ENCODE results near the gene ADD1. TPM values are rescaled to one million over a fixed set of nuclear protein-coding genes. Genes with fewer than 3 reads are reported as not detected.

Gene ADD1
- total and polyA plus RNA-seq, 2 donors, result 224 to 277 TPM

- no peak overlapping the region for H3K4me3 ChIP-seq (ENCODE audit: low read depth, low read length)
- H3K36me3 ChIP-seq (ENCODE audit: insufficient read depth), result peaks cover 5% of the 10 kb centered on the region
- no peak overlapping the region for H3K27ac ChIP-seq (ENCODE audit: low read depth)
- peaks cover 2% of the 10 kb centered on the region for H3K4me1 ChIP-seq (ENCODE audit: insufficient read depth)
- no peak for DNase-seq (ENCODE audit: extremely low spot score)
- WGBS, result 93% methylated on average over 23 of the region's 23 CpGs
Observed at GRCh38 chr4:2822461-2823300, 21.0 kb upstream of the ADD1 start.

DNA sequence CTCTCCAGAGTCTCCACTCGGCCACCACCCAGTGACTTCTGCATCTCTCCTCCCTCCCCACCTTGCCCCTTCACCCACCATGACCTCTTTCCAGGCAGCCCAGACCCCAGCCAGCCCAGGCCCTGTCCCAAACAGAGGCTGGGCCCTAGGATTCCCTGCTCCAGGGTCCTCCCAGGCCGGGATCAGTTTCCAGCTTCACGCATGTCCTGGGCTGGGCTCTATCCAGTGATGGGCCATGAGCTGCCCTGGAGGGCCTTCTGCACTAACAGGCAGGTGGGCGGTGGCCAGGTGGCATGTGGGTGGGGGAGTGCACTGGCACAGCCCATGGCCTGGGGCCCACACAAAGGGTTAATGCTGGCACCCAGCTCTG, 20.4 kb upstream of the ADD1 start:
- no peak overlapping the region for H3K4me3 ChIP-seq (ENCODE audit: low read depth, low read length)
- no peak for DNase-seq (ENCODE audit: extremely low spot score)
- H3K36me3 ChIP-seq (ENCODE audit: insufficient read depth), result peaks cover 5% of the 10 kb centered on the region
- no peak overlapping the region for H3K27ac ChIP-seq (ENCODE audit: low read depth)
- no peaks in the 10 kb centered on the region for H3K4me1 ChIP-seq (ENCODE audit: insufficient read depth)
- 90% methylated on average over 4 of the region's 4 CpGs for WGBS

DNA sequence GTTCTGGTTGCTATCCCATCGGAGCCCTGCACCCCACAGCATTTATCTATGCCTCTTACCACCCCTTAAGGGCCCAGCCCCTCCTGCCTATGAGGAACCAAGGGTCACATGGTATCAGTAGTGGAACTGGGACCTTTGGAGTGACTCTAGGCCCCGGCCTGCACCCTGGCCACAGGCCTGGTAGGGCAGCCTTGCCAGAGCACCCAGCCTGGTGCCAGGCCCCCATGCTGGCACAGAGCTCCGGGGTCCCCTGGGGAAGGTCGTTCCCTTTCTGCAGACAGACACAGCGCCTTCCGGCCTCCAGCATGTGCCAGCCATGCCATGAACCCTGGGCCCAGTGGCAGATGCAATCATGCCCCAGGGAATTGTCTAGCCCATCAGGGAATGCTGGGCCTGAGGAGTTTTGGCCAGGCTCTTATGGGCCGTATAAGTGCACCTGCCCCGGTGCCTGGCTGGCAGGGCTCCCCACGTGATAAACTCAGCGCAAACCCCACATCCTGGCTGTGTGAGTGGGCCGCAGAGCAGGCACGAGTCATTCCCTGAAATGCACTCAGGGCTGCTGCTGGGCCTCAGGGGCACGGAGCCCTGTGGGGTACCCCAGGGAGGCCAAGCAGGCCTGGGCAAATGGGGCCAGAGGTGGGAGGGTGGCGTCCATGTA, 19.8 kb upstream of the ADD1 start:
- H3K27ac ChIP-seq (ENCODE audit: low read depth), result no peak overlapping the region

GRCh38 chr4:2824329-2824835, 19.3 kb upstream of the ADD1 start:
- H3K27ac ChIP-seq (ENCODE audit: low read depth), result no peak overlapping the region
- DNase-seq (ENCODE audit: extremely low spot score), result no peak
- H3K36me3 ChIP-seq (ENCODE audit: insufficient read depth), result peaks cover 5% of the 10 kb centered on the region
- WGBS, result 91% methylated on average over 24 of the region's 24 CpGs
- no peaks in the 10 kb centered on the region for H3K4me1 ChIP-seq (ENCODE audit: insufficient read depth)
- H3K4me3 ChIP-seq (ENCODE audit: low read depth, low read length), result no peak overlapping the region

More for the DNA sequence above, 19.8 kb upstream of the ADD1 start:
- Histone ChIP-seq H3K4me1 (ENCODE audit: insufficient read depth) (no peaks in the 10 kb centered on the region), H3K4me3 (ENCODE audit: low read depth, low read length) (no peak overlapping the region), H3K36me3 (ENCODE audit: insufficient read depth) (peaks cover 5% of the 10 kb centered on the region)
- no peak for DNase-seq (ENCODE audit: extremely low spot score)
- 86% methylated on average over 14 of the region's 14 CpGs for WGBS

DNA sequence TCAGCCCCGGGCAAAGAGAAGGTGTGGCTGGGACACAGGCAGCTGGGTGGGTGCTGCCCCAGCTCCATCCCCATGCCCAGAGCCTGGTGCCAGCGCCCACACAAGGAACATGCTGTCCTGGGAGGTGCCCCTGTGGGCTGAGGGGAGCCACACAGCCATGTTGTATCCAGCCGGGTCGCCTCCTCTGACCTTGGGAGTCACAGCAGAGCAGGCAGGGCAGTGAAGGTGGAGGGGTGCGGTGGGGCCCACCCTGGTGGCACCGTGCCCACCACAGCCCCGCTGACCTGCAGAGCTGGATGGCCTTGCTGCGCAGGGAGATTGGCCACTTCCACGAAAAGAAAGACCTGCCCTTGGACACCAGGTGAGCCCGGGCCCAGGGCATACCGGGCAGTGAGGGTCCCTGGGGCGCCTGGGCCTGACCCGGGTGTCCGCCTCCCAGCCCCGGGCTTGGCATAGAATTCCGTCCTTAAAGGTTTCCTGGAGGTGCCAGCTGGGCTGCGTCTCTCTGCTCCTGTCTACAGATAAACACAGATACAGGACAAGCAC, 18.7 kb upstream of the ADD1 start:
- Histone ChIP-seq H3K36me3 (ENCODE audit: insufficient read depth) (peaks cover 5% of the 10 kb centered on the region), H3K27ac (ENCODE audit: low read depth) (no peak overlapping the region), H3K4me3 (ENCODE audit: low read depth, low read length) (no peak overlapping the region), H3K4me1 (ENCODE audit: insufficient read depth) (no peaks in the 10 kb centered on the region)
- WGBS, result 90% methylated on average over 17 of the region's 17 CpGs
- no peak for DNase-seq (ENCODE audit: extremely low spot score)

GRCh38 chr4:2825740-2826139, 17.9 kb upstream of the ADD1 start:
- WGBS, result 67% methylated on average over 13 of the region's 13 CpGs
- peaks cover 6% of the 10 kb centered on the region for H3K36me3 ChIP-seq (ENCODE audit: insufficient read depth)
- DNase-seq (ENCODE audit: extremely low spot score), result no peak

GRCh38 chr4:2827071-2827873, 16.4 kb upstream of the ADD1 start:
- 93% methylated on average over 31 of the region's 31 CpGs for WGBS
- Histone ChIP-seq H3K27ac (ENCODE audit: low read depth) (no peak overlapping the region), H3K4me1 (ENCODE audit: insufficient read depth) (no peaks in the 10 kb centered on the region), H3K4me3 (ENCODE audit: low read depth, low read length) (no peak overlapping the region), H3K36me3 (ENCODE audit: insufficient read depth) (peaks cover 10% of the 10 kb centered on the region)
- no peak for DNase-seq (ENCODE audit: extremely low spot score)

More at GRCh38 chr4:2825740-2826139, 17.9 kb upstream of the ADD1 start:
- H3K4me1 ChIP-seq (ENCODE audit: insufficient read depth), result no peaks in the 10 kb centered on the region
- H3K4me3 ChIP-seq (ENCODE audit: low read depth, low read length), result no peak overlapping the region
- no peak overlapping the region for H3K27ac ChIP-seq (ENCODE audit: low read depth)

- peaks cover 10% of the 10 kb centered on the region for H3K36me3 ChIP-seq (ENCODE audit: insufficient read depth)
Observed at GRCh38 chr4:2827874-2828751, 15.5 kb upstream of the ADD1 start.

GRCh38 chr4:2828758-2829181, 14.9 kb upstream of the ADD1 start:
- peaks cover 10% of the 10 kb centered on the region for H3K36me3 ChIP-seq (ENCODE audit: insufficient read depth)
- 92% methylated on average over 17 of the region's 17 CpGs for WGBS
- no peak overlapping the region for H3K27ac ChIP-seq (ENCODE audit: low read depth)
- no peak for DNase-seq (ENCODE audit: extremely low spot score)
- no peak overlapping the region for H3K4me3 ChIP-seq (ENCODE audit: low read depth, low read length)
- no peaks in the 10 kb centered on the region for H3K4me1 ChIP-seq (ENCODE audit: insufficient read depth)

More at GRCh38 chr4:2827874-2828751, 15.5 kb upstream of the ADD1 start:
- no peak for DNase-seq (ENCODE audit: extremely low spot score)
- no peak overlapping the region for H3K4me3 ChIP-seq (ENCODE audit: low read depth, low read length)
- no peaks in the 10 kb centered on the region for H3K4me1 ChIP-seq (ENCODE audit: insufficient read depth)
- no peak overlapping the region for H3K27ac ChIP-seq (ENCODE audit: low read depth)
- whole genome bisulfite sequencing, result 89% methylated on average over 24 of the region's 24 CpGs

- 94% methylated on average over 18 of the region's 18 CpGs for WGBS
- DNase-seq (ENCODE audit: extremely low spot score), result no peak
- peaks cover 8% of the 10 kb centered on the region for H3K36me3 ChIP-seq (ENCODE audit: insufficient read depth)
- H3K27ac ChIP-seq (ENCODE audit: low read depth), result no peak overlapping the region
- H3K4me1 ChIP-seq (ENCODE audit: insufficient read depth), result no peaks in the 10 kb centered on the region
- no peak overlapping the region for H3K4me3 ChIP-seq (ENCODE audit: low read depth, low read length)
Observed at GRCh38 chr4:2829321-2829932, 14.2 kb upstream of the ADD1 start.

GRCh38 chr4:2829933-2830451, 13.7 kb upstream of the ADD1 start:
- 95% methylated on average over 19 of the region's 19 CpGs for WGBS
- H3K36me3 ChIP-seq (ENCODE audit: insufficient read depth), result peaks cover 8% of the 10 kb centered on the region
- no peak overlapping the region for H3K4me3 ChIP-seq (ENCODE audit: low read depth, low read length)
- DNase-seq (ENCODE audit: extremely low spot score), result no peak
- H3K4me1 ChIP-seq (ENCODE audit: insufficient read depth), result no peaks in the 10 kb centered on the region
- no peak overlapping the region for H3K27ac ChIP-seq (ENCODE audit: low read depth)
